Measurements from ENCODE around the gene DGCR6. TPM values are rescaled to one million over a fixed set of nuclear protein-coding genes. Genes with fewer than 3 reads are reported as not detected.
"Not testable (repeated sequence)": the region's sequence is repeated elsewhere in the genome, so short reads cannot be mapped to it uniquely, and the experiment has no call there.

DGCR6 gene
- 2.9 and 3.1 TPM in 2 replicates for total RNA-seq
- long read RNA-seq = 0 reads

DNA sequence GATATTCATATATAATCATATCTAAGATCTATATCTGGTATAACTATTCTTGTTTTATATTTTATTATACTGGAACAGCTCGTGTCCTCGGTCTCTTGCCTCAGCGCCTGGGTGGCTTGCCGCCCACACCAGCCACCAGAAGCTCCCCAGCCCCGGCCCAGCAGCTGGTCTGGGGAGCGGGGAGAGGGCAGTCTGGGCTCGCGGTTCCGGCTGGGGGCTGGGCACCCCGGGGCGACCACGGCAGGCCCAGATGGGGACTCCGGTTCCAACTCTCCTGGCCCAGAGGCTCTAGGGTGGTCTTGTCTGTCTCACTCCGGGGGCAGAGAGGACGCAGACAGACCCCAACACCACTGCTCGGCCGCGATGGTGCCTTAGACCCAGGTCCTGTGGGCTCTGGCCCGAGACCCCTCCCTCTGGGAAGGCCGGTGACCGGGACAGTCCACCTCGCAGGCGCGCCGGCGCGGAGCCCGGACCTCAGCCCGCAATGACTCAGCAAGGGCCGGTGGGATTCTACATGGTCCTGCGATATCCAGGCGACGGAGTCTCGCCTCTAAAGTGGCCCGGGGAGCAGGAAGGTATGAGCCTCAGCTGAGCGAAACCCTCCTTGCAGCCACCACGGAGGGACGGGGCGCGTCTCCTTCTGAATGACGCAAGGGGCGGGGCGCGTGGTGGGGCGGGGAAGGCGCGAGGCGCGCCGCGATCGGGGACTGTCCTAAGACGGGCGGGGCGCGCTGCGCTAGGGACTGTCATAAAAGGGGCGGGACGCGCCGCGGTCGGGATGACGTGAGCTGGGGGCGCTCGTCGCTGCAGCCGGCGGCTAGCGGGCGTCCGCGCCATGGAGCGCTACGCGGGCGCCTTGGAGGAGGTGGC lies at the start of gene DGCR6:
Gene DGCR6 (plus strand): TSS at position 781 of the 870 bp plus-strand sequence. CDS start 55 bp downstream, at position 836.
- Mint-ChIP-seq H3K4me1 (ENCODE audit: low read depth) (no peaks in the 10 kb centered on the region), H3K9me3 (ENCODE audit: low read depth) (no peaks in the 10 kb centered on the region), H3K27ac (no peak within 1 kb of the TSS), H3K4me3 (ENCODE audit: low read depth) (no peak within 1 kb of the TSS), H3K36me3 (ENCODE audit: insufficient read depth) (no peaks in the 10 kb centered on the region), H3K27me3 (no peaks in the 10 kb centered on the region)
- TF ChIP-seq, protein P1, sequence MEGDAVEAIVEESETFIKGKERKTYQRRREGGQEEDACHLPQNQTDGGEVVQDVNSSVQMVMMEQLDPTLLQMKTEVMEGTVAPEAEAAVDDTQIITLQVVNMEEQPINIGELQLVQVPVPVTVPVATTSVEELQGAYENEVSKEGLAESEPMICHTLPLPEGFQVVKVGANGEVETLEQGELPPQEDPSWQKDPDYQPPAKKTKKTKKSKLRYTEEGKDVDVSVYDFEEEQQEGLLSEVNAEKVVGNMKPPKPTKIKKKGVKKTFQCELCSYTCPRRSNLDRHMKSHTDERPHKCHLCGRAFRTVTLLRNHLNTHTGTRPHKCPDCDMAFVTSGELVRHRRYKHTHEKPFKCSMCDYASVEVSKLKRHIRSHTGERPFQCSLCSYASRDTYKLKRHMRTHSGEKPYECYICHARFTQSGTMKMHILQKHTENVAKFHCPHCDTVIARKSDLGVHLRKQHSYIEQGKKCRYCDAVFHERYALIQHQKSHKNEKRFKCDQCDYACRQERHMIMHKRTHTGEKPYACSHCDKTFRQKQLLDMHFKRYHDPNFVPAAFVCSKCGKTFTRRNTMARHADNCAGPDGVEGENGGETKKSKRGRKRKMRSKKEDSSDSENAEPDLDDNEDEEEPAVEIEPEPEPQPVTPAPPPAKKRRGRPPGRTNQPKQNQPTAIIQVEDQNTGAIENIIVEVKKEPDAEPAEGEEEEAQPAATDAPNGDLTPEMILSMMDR (IDR thresholded peaks at IDR 0.05; ENCODE audit: unreplicated experiment) = no peak
- DNase-seq (ENCODE audit: low spot score, unreplicated experiment) = no peak

DNA sequence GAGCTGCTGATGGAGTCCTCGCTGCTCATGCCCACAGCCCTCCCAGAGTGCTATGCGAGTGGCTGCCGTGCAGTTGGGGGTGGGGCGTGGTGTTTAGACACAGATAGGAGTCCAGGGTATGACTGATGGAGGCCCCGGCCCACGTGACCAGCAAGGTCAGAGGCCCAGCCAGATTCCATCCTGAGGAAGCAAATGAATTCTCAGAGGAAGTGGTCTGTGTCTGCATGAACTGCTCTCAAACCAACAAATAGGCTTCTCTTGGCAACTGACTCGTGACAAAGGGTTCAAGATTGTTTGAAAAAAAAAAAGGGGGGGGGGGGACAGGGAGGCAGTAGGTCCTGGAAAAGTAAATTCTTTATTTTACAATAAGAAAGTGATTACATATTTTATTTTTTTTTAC lies 46.8 kb upstream of the DGCR6 start:
- not testable (repeated sequence) for H3K9me3 Mint-ChIP-seq (ENCODE audit: low read depth); DNase-seq (ENCODE audit: low spot score, unreplicated experiment); H3K27me3 Mint-ChIP-seq; H3K36me3 Mint-ChIP-seq (ENCODE audit: insufficient read depth); H3K4me1 Mint-ChIP-seq (ENCODE audit: low read depth); H3K27ac Mint-ChIP-seq; H3K4me3 Mint-ChIP-seq (ENCODE audit: low read depth)

DNA sequence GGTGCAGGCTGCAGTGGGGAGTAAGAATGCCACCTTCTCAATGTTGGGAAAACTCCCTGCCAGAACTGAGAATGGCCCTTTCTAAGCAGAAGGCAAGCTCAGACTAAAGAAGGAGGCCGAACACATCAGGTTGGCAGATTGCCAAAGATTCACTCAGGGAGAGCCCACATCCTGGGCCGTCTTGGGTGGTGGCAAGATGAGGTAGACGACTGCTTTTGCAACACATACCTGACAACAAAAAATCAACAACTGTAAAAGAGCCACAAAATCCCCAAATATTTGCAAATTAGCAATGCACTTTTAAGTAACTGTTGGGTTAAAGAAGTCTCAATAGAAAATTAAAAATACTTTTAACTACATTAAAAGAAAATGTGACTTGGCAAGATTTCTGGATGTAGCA lies 24.9 kb upstream of the DGCR6 start:
- not testable (repeated sequence) for H3K4me3 Mint-ChIP-seq (ENCODE audit: low read depth); H3K36me3 Mint-ChIP-seq (ENCODE audit: insufficient read depth); DNase-seq (ENCODE audit: low spot score, unreplicated experiment); H3K4me1 Mint-ChIP-seq (ENCODE audit: low read depth); H3K27me3 Mint-ChIP-seq; H3K27ac Mint-ChIP-seq; H3K9me3 Mint-ChIP-seq (ENCODE audit: low read depth)

DNA sequence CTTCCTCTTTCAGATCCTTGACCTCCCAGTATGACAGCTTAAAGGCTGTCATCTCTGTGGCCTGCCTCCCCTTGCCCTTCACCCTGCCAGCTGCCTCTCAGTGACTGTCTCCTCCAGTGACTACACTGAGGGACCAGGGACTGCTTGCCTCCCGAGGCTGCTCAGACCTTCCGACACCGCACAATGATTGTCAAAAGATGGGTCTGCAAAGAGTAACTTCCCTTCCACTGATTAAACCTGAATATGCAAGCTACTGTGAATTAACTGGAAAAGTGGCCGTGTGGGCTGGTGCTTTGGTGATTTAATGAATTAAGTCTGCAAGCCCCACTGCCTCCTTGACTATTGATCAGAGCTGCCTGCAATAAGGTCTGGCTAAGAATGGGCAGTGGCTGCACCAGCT lies 21.7 kb upstream of the DGCR6 start:
- not testable (repeated sequence) for H3K4me1 Mint-ChIP-seq (ENCODE audit: low read depth); H3K36me3 Mint-ChIP-seq (ENCODE audit: insufficient read depth); DNase-seq (ENCODE audit: low spot score, unreplicated experiment); H3K4me3 Mint-ChIP-seq (ENCODE audit: low read depth); H3K27me3 Mint-ChIP-seq; H3K9me3 Mint-ChIP-seq (ENCODE audit: low read depth); H3K27ac Mint-ChIP-seq

DNA sequence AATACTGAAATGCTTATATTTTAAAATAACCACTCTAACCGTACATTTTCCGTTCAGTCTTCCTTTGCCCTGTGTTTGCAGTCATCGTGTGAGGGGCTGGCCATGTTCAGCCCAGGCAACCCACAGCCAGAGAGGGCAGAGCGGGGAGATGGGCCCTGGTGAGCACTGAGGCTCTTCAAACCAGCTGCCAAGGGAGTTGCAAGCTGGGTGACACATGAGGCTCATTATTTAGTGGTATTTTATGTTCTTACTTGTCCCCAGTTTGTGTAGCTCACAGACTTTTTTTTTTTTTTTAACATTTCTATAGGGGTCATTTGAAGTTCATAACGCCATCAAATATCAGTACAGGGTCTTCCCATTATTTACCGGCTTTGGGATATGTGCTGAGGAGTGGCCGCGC lies 18.0 kb upstream of the DGCR6 start:
- Mint-ChIP-seq H3K27me3 (peaks cover 3% of the 10 kb centered on the region), H3K9me3 (ENCODE audit: low read depth) (no peaks in the 10 kb centered on the region), H3K4me1 (ENCODE audit: low read depth) (no peaks in the 10 kb centered on the region), H3K4me3 (ENCODE audit: low read depth) (no peak overlapping the region), H3K36me3 (ENCODE audit: insufficient read depth) (no peaks in the 10 kb centered on the region), H3K27ac (no peak overlapping the region)
- TF ChIP-seq, protein P1 (IDR thresholded peaks at IDR 0.05; ENCODE audit: unreplicated experiment) = no peak
- no peak for DNase-seq (ENCODE audit: low spot score, unreplicated experiment)

DNA sequence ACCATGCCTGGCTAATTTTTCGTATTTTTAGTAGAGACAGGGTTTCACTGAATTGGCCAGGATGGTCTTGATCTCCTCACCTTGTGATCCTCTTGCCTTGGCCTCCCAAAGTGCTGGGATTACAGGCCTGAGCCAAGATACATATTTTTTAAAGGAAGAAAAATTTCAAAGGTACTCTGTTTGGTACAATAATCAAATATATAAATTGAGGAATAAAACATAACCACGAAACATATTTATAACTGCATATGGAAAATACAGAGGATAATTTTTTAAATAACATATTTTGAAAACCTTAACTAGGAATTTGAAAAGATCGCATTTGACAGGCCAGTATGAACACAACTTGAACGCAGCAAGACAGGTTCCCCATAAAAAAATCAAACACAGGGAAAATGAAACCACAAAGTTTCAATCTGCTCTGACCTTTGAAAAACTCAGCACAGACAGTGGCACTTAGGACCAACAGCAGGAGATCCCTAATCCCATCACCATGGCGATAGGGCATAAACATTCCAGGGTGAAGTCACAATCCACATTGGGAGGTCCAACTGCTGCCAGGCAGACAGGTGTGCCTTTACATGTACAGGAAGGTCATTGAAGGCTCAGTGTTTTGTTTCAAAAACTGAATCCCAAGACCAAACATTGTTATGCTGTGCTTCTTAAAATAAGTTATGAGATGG lies 15.5 kb upstream of the DGCR6 start:
- H3K9me3 Mint-ChIP-seq (ENCODE audit: low read depth); H3K4me3 Mint-ChIP-seq (ENCODE audit: low read depth); H3K36me3 Mint-ChIP-seq (ENCODE audit: insufficient read depth); H3K4me1 Mint-ChIP-seq (ENCODE audit: low read depth); DNase-seq (ENCODE audit: low spot score, unreplicated experiment); H3K27me3 Mint-ChIP-seq; H3K27ac Mint-ChIP-seq: not testable (repeated sequence)

DNA sequence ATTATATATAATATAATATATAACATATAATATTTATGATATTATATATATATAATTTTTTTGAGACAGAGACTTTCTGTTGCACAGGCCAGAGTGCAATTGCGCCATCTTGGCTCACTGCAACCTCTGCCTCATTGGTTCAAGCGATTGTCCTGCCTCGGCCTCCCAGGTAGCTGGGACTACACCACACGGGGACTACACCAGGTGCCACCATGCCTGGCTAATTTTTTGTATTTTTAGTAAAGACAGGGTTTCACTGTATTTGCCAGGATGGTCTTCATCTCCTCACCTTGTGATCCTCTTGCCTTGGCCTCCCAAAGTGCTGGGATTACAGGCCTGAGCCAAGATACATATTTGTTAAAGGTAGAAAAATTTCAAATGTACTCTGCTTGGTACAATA lies 12.3 kb upstream of the DGCR6 start:
- not testable (repeated sequence) for H3K4me1 Mint-ChIP-seq (ENCODE audit: low read depth); H3K36me3 Mint-ChIP-seq (ENCODE audit: insufficient read depth); DNase-seq (ENCODE audit: low spot score, unreplicated experiment); H3K27ac Mint-ChIP-seq; H3K4me3 Mint-ChIP-seq (ENCODE audit: low read depth); H3K27me3 Mint-ChIP-seq; H3K9me3 Mint-ChIP-seq (ENCODE audit: low read depth)

DNA sequence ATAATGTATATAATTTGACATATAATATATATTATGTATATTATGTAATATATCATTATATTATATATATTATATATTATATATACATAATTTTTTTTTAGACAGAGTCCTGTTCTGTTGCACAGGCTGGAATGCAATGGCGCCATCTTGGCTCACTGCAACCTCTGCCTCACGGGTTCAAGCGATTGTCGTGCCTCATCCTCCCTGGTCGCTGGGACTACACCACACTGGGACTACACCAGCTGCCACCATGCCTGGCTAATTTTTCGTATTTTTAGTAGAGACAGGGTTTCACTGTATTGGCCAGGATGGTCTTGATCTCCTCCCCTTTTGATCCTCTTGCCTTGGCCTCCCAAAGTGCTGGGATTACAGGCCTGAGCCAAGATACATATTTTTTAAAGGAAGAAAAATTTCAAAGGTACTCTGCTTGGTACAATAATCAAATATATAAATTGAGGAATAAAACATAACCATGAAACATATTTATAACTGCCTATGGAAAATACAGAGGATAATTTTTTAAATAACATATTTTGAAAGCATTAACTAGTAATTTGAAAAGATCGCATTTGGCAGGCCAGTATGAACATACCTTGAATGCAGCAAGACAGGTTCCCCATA lies 10.0 kb upstream of the DGCR6 start:
- not testable (repeated sequence) for H3K4me3 Mint-ChIP-seq (ENCODE audit: low read depth); H3K36me3 Mint-ChIP-seq (ENCODE audit: insufficient read depth); H3K9me3 Mint-ChIP-seq (ENCODE audit: low read depth); H3K27me3 Mint-ChIP-seq; H3K27ac Mint-ChIP-seq; H3K4me1 Mint-ChIP-seq (ENCODE audit: low read depth); DNase-seq (ENCODE audit: low spot score, unreplicated experiment)

DNA sequence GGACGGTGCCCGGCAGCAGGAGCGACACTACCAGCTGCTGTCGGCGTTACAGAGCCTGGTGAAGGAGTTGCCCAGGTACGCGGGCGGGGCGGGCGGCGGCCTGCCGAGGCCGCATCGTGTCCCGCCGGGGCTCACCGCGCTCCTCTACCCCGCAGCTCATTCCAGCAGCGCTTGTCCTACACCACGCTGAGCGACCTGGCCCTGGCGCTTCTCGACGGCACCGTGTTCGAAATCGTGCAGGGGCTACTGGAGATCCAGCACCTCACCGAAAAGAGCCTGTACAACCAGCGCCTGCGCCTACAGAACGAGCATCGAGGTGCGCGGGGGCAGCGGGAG lies 258 bp downstream of the DGCR6 start:
- H3K27me3 Mint-ChIP-seq; DNase-seq (ENCODE audit: low spot score, unreplicated experiment); H3K4me1 Mint-ChIP-seq (ENCODE audit: low read depth); H3K36me3 Mint-ChIP-seq (ENCODE audit: insufficient read depth); H3K9me3 Mint-ChIP-seq (ENCODE audit: low read depth); H3K27ac Mint-ChIP-seq; H3K4me3 Mint-ChIP-seq (ENCODE audit: low read depth): not testable (repeated sequence)

All from progenitor cell of endocrine pancreas (in vitro differentiated cells).